ENCODE data around the gene ARID3A.

Gene ARID3A

DNA sequence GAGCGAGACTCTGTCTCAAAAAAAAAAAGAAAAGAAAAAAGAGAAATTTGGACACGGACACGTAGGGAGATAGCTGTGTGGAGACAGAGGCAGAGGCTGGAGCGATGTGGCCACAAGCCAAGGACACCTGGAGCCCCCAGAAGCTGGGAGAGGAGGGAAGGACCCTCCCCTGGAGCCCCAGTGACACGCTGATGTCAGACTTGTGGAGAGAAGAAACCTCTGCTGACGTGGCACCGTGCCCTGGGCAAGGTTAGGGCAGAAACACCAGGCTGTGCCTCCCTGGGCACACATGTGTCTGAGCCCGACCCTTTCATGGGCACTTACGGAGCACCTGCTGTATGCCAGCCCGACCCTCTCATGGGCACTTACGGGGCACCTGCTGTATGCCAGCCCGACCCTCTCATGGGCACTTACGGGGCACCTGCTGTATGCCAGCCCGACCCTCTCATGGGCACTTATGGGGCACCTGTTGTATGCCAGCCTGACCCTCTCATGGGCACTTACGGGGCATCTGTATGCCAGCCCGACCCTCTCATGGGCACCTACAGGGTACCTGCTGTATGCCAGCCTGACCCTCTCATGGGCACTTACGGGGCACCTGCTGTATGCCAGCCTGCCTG is 17.8 kb downstream of the ARID3A start:
- no peak overlapping the region for H3K4me3 ChIP-seq (replicated peaks; ENCODE audit: insufficient read depth, low read length)
- DNase-seq (ENCODE audit: low read depth in 1 of 2, low spot score in 1 of 2) = no peak
- no peak overlapping the region for H3K27ac ChIP-seq (replicated peaks)
- TF ChIP-seq GABPA (IDR thresholded peaks at IDR 0.05; ENCODE audit: low read depth) = no peak
- TF ChIP-seq, protein P1, sequence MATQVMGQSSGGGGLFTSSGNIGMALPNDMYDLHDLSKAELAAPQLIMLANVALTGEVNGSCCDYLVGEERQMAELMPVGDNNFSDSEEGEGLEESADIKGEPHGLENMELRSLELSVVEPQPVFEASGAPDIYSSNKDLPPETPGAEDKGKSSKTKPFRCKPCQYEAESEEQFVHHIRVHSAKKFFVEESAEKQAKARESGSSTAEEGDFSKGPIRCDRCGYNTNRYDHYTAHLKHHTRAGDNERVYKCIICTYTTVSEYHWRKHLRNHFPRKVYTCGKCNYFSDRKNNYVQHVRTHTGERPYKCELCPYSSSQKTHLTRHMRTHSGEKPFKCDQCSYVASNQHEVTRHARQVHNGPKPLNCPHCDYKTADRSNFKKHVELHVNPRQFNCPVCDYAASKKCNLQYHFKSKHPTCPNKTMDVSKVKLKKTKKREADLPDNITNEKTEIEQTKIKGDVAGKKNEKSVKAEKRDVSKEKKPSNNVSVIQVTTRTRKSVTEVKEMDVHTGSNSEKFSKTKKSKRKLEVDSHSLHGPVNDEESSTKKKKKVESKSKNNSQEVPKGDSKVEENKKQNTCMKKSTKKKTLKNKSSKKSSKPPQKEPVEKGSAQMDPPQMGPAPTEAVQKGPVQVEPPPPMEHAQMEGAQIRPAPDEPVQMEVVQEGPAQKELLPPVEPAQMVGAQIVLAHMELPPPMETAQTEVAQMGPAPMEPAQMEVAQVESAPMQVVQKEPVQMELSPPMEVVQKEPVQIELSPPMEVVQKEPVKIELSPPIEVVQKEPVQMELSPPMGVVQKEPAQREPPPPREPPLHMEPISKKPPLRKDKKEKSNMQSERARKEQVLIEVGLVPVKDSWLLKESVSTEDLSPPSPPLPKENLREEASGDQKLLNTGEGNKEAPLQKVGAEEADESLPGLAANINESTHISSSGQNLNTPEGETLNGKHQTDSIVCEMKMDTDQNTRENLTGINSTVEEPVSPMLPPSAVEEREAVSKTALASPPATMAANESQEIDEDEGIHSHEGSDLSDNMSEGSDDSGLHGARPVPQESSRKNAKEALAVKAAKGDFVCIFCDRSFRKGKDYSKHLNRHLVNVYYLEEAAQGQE (IDR thresholded peaks at IDR 0.05; ENCODE audit: insufficient replicate concordance, low read depth) = no peak
- TF ChIP-seq SPI1 (IDR thresholded peaks at IDR 0.05; ENCODE audit: borderline replicate concordance, low read depth) = no peak
- TF ChIP-seq POLR2AphosphoS5 (IDR thresholded peaks at IDR 0.05; ENCODE audit: low read depth) = no peak
- TF ChIP-seq, protein P2, sequence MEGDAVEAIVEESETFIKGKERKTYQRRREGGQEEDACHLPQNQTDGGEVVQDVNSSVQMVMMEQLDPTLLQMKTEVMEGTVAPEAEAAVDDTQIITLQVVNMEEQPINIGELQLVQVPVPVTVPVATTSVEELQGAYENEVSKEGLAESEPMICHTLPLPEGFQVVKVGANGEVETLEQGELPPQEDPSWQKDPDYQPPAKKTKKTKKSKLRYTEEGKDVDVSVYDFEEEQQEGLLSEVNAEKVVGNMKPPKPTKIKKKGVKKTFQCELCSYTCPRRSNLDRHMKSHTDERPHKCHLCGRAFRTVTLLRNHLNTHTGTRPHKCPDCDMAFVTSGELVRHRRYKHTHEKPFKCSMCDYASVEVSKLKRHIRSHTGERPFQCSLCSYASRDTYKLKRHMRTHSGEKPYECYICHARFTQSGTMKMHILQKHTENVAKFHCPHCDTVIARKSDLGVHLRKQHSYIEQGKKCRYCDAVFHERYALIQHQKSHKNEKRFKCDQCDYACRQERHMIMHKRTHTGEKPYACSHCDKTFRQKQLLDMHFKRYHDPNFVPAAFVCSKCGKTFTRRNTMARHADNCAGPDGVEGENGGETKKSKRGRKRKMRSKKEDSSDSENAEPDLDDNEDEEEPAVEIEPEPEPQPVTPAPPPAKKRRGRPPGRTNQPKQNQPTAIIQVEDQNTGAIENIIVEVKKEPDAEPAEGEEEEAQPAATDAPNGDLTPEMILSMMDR (IDR thresholded peaks at IDR 0.05; ENCODE audit: insufficient read depth, low read length) = no peak
- H3K27me3 ChIP-seq (ENCODE audit: insufficient read depth, poor library complexity, severe bottlenecking) = no peaks in the 10 kb centered on the region

DNA sequence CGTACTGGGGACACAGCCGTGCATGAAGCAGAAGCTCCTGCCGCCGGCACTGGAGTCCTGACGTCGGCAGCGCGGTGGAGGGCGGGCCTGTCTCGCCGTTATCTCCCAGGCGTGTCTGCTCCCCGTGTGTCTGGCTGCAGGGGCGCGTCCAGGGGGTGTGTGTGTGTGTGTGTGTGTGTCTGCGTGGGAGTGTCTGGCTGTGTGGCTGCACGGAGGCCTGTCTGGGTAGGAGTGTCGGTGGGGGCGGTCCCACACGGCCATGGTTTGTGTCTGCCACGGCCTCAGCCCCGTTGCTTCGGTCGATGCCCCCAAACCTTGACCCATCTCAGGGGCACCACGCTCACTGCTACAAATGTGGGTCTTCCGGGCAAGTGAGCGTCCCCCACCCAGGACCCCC is 18.3 kb downstream of the ARID3A start:
- Histone ChIP-seq H3K27ac (replicated peaks) (no peak overlapping the region), H3K27me3 (ENCODE audit: insufficient read depth, poor library complexity, severe bottlenecking) (no peaks in the 10 kb centered on the region), H3K4me3 (replicated peaks; ENCODE audit: insufficient read depth, low read length) (no peak overlapping the region)
- TF ChIP-seq, protein P2 (IDR thresholded peaks at IDR 0.05; ENCODE audit: insufficient read depth, low read length) = no peak
- TF ChIP-seq POLR2AphosphoS5 (IDR thresholded peaks at IDR 0.05; ENCODE audit: low read depth) (peak; percentile 72), GABPA (IDR thresholded peaks at IDR 0.05; ENCODE audit: low read depth) (no peak)
- TF ChIP-seq, protein P1 (IDR thresholded peaks at IDR 0.05; ENCODE audit: insufficient replicate concordance, low read depth) = no peak
- DNase-seq (ENCODE audit: low read depth in 1 of 2, low spot score in 1 of 2) = peak in 1 of 2 experiments; percentile 66

DNA sequence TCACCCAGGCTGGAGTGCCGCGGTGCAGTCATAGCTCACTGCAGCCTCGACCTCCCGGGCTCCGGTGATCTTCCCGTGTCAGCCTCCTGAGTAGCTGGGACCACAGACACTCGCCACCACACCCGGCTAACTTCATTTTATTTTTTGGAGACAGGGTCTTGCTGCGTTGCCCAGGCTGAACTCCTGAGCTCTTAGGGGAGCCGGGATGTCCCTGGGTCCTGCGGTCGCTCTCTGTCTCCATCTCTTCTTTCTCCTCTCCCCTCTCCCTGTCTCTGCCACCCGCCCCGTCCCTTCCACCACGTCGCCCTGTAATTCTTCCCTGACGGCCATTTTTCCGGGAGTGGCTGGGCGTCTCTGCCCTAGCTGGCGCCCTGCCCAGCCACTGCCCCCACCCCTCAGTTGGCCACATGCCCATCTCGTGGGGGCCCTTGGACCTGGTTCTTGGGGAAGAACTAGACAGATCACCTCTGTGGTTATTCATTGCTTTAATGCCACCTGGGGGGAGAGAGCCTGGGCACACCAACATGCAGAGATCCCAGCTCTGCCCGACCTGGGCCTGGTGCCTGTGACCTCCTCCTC is 18.9 kb downstream of the ARID3A start:
- DNase-seq (ENCODE audit: low read depth in 1 of 2, low spot score in 1 of 2) = no peak
- no peak for TF ChIP-seq POLR2AphosphoS5 (IDR thresholded peaks at IDR 0.05; ENCODE audit: low read depth)
- TF ChIP-seq, protein P1 (IDR thresholded peaks at IDR 0.05; ENCODE audit: insufficient replicate concordance, low read depth) = no peak
- no peak for TF ChIP-seq GABPA (IDR thresholded peaks at IDR 0.05; ENCODE audit: low read depth)
- TF ChIP-seq, protein P2 (IDR thresholded peaks at IDR 0.05; ENCODE audit: insufficient read depth, low read length) = no peak
- TF ChIP-seq SPI1 (IDR thresholded peaks at IDR 0.05; ENCODE audit: borderline replicate concordance, low read depth) = no peak

More for the DNA sequence above, 18.9 kb downstream of the ARID3A start:
- no peaks in the 10 kb centered on the region for H3K27me3 ChIP-seq (ENCODE audit: insufficient read depth, poor library complexity, severe bottlenecking)
- H3K4me3 ChIP-seq (replicated peaks; ENCODE audit: insufficient read depth, low read length) = no peak overlapping the region
- no peak overlapping the region for H3K27ac ChIP-seq (replicated peaks)

Data from HL-60 (cell line).